Esophagus muscularis mucosa (tissue), 3 donors: ENCODE results near the gene TEAD4.

Experiments
- EP300 ChIP-seq: sonication (generic); formaldehyde crosslinking; IDR thresholded peaks from one replicate; pipeline ENCODE4 v1.6.1; 2017; ENCODE audit warnings: antibody characterized with exemption
- POLR2A ChIP-seq: fragments of 450-650 bp; IDR thresholded peaks from one replicate; pipeline ENCODE4 v1.6.1; 2017; ENCODE audit warnings: antibody characterized with exemption, moderate library complexity, mild to moderate bottlenecking, low read depth
- POLR2AphosphoS5 ChIP-seq, 2 donors: sonication (generic); formaldehyde crosslinking; IDR thresholded peaks; one replicate each; pipeline ENCODE4 v1.6.1; 2017; ENCODE audit warnings: antibody characterized with exemption in 2 of 2

GRCh38 chr12:3044141-3044630, 85.0 kb downstream of the TEAD4 start:
- TF ChIP-seq POLR2A (no peak), POLR2AphosphoS5 (IDR thresholded peaks at IDR 0.05) (no peak), EP300 (no peak)
